Measurements from ENCODE around the gene GTF2IRD1.

GTF2IRD1 gene

GRCh38 chr7:74568658-74569057, 115.0 kb downstream of the GTF2IRD1 start:
- DNase-seq (ENCODE audit: low read depth): no peak

- DNase-seq (ENCODE audit: low read depth): no peak
These were observed 115.9 kb downstream of the GTF2IRD1 start for GRCh38 chr7:74569501-74570075.

GRCh38 chr7:74570533-74571156, 116.9 kb downstream of the GTF2IRD1 start:
- no peak for DNase-seq (ENCODE audit: low read depth)

GRCh38 chr7:74572301-74572979, 118.7 kb downstream of the GTF2IRD1 start:
- no peak for DNase-seq (ENCODE audit: low read depth)

- DNase-seq (ENCODE audit: low read depth): no peak
These were observed 119.8 kb downstream of the GTF2IRD1 start for GRCh38 chr7:74573512-74573911.

- no peak for DNase-seq (ENCODE audit: low read depth)
These were observed 121.5 kb downstream of the GTF2IRD1 start for GRCh38 chr7:74575083-74575784.

- no peak for DNase-seq (ENCODE audit: low read depth)
These were observed 122.1 kb downstream of the GTF2IRD1 start for GRCh38 chr7:74575811-74576210.

- peak; percentile 83 for DNase-seq (ENCODE audit: low read depth)
These were observed 126.3 kb downstream of the GTF2IRD1 start for GRCh38 chr7:74579800-74580685.

- no peak for DNase-seq (ENCODE audit: low read depth)
These were observed 128.3 kb downstream of the GTF2IRD1 start for GRCh38 chr7:74581916-74582440.

- no peak for DNase-seq (ENCODE audit: low read depth)
These were observed 128.8 kb downstream of the GTF2IRD1 start for GRCh38 chr7:74582447-74583039.

GRCh38 chr7:74583630-74584029, 129.9 kb downstream of the GTF2IRD1 start:
- DNase-seq (ENCODE audit: low read depth): no peak

GRCh38 chr7:74584160-74584954, 130.7 kb downstream of the GTF2IRD1 start:
- no peak for DNase-seq (ENCODE audit: low read depth)

- DNase-seq (ENCODE audit: low read depth): no peak
These were observed 132.1 kb downstream of the GTF2IRD1 start for GRCh38 chr7:74585844-74586243.

GRCh38 chr7:74586258-74587175, 132.8 kb downstream of the GTF2IRD1 start:
- no peak for DNase-seq (ENCODE audit: low read depth)

GRCh38 chr7:74587435-74588126, 133.9 kb downstream of the GTF2IRD1 start:
- DNase-seq (ENCODE audit: low read depth): peak; percentile 88

GRCh38 chr7:74590813-74591212, 137.1 kb downstream of the GTF2IRD1 start:
- DNase-seq (ENCODE audit: low read depth): no peak

GRCh38 chr7:74598558-74598957, 144.9 kb downstream of the GTF2IRD1 start:
- peak; percentile 23 for DNase-seq (ENCODE audit: low read depth)

- no peak for DNase-seq (ENCODE audit: low read depth)
These were observed 145.5 kb downstream of the GTF2IRD1 start for GRCh38 chr7:74599244-74599643.
